Endothelial cell of umbilical vein (primary cell): ENCODE results near the gene NDUFS1. TPM values are rescaled to one million over a fixed set of nuclear protein-coding genes. Genes with fewer than 3 reads are reported as not detected.
"Not testable (repeated sequence)": the region's sequence is repeated elsewhere in the genome, so short reads cannot be mapped to it uniquely, and the experiment has no call there.

Source experiments
- BruUV-seq: library from RNA; stranded (reverse); fragments of 400-500 nt; replicated peaks from 2 replicates; lab custom pipeline; 2021; lab: Mats Ljungman, UMichigan
- CTCF ChIA-PET: fragments of 300-600, 350-600 bp; sonication (Branson Sonifier 250); formaldehyde crosslinking; loops from one replicate; lab custom pipeline; 2021; ENCODE audit warnings: antibody characterized with exemption, inconsistent platforms; lab: Charles Lee
- POLR2A ChIA-PET: fragments of 300-600, 350-600 bp; sonication (Branson Sonifier 250); formaldehyde crosslinking; loops from one replicate; lab custom pipeline; 2021; ENCODE audit warnings: antibody characterized with exemption, inconsistent platforms; lab: Charles Lee
- DNase-seq: peaks from one replicate; pipeline ENCODE4 v3.0.0-alpha.2; 2011; ENCODE audit warnings: low read depth, low spot score
- FAIRE-seq: peaks from 2 replicates; lab custom pipeline; 2011; peaks lifted over from hg19 to GRCh38; lab: Jason Lieb, UNC
- H2AFZ ChIP-seq: 2 replicates; pipeline ENCODE4 v1.6.0; 2012; ENCODE audit warnings: low read depth, low read length, control low read depth, inconsistent platforms
- H3K27ac ChIP-seq: 2 replicates; pipeline ENCODE4 v1.5.1; 2011; ENCODE audit warnings: low read depth, mild to moderate bottlenecking, control low read depth, low read length, moderate library complexity; ENCODE audit not compliant: insufficient read depth
- H3K27me3 ChIP-seq, 2 experiments: 2 replicates each; pipeline versions ENCODE4 v1.6.0 to v1.6.1; 2011; ENCODE audit warnings: low read length in 2 of 2, mixed read lengths in 1 of 2; ENCODE audit not compliant: control insufficient read depth in 2 of 2, insufficient read depth in 2 of 2
- H3K36me3 ChIP-seq, 2 experiments: 2 replicates in 1 of 2; 3 replicates in 1 of 2; pipeline ENCODE4 v1.5.1; 2011; ENCODE audit warnings: low read length in 2 of 2, mild to moderate bottlenecking in 1 of 2, moderate library complexity in 1 of 2; ENCODE audit not compliant: control insufficient read depth in 2 of 2, insufficient read depth in 2 of 2; ENCODE audit errors: extremely low read depth in 1 of 2
- H3K4me1 ChIP-seq: 3 replicates; pipeline ENCODE4 v1.5.1; 2011; ENCODE audit warnings: mild to moderate bottlenecking, low read length; ENCODE audit not compliant: control insufficient read depth, insufficient read depth; ENCODE audit errors: extremely low read depth
- H3K4me2 ChIP-seq: 2 replicates; pipeline ENCODE4 v1.6.1; 2011; ENCODE audit warnings: low read length, control low read depth, mixed read lengths; ENCODE audit not compliant: insufficient read depth
- H3K4me3 ChIP-seq, 3 experiments: fragments of 200-600 bp in 1 of 3; sonication (generic), shearing (Covaris generic) in 1 of 3; replicated peaks in 1 of 3; 2 replicates each; pipeline ENCODE4 v1.5.1; 2011 to 2016; ENCODE audit warnings: control low read depth in 3 of 3, low read length in 3 of 3, mild to moderate bottlenecking in 2 of 3, inconsistent platforms in 1 of 3, low read depth in 1 of 3, moderate library complexity in 1 of 3; ENCODE audit not compliant: insufficient read depth in 1 of 3
- H3K79me2 ChIP-seq: 2 replicates; pipeline ENCODE4 v1.6.0; 2012; ENCODE audit warnings: low read length, inconsistent platforms; ENCODE audit not compliant: control insufficient read depth, insufficient read depth
- H3K9ac ChIP-seq: replicated peaks from 2 replicates; pipeline ENCODE3; 2011; ENCODE audit warnings: low read length, control low read depth; ENCODE audit not compliant: insufficient read depth; ENCODE audit errors: extremely low read depth
- H3K9me1 ChIP-seq: replicated peaks from 3 replicates; pipeline ENCODE4 v1.6.0; 2011; ENCODE audit warnings: mild to moderate bottlenecking, low read length; ENCODE audit not compliant: control insufficient read depth, insufficient read depth; ENCODE audit errors: extremely low read depth
- H3K9me3 ChIP-seq: replicated peaks from 2 replicates; pipeline ENCODE4 v1.5.1; 2012; ENCODE audit warnings: low read length, inconsistent platforms; ENCODE audit not compliant: control insufficient read depth, insufficient read depth
- H4K20me1 ChIP-seq: replicated peaks from 2 replicates; pipeline ENCODE3; 2011; ENCODE audit warnings: mild to moderate bottlenecking, low read length; ENCODE audit not compliant: control insufficient read depth, insufficient read depth; ENCODE audit errors: extremely low read depth
- GATA2 ChIP-seq: IDR thresholded peaks from 2 replicates; pipeline ENCODE4 v1.7.0; 2011; ENCODE audit warnings: low read depth, mild to moderate bottlenecking, moderate library complexity, mixed read lengths, low read length; ENCODE audit not compliant: insufficient read length, insufficient read depth
- dilution Hi-C: fragments of 300-500 bp; cut with MboI; formaldehyde crosslinking; loops from one replicate; pipeline ENCODE4 v1.15.0; 2019; ENCODE audit warnings: low sequenced_read_pairs; ENCODE audit not compliant: extremely low pct_ligation_motif_present
- intact Hi-C: fragments of 100-400 bp; cut with micrococcal nuclease; formaldehyde crosslinking; loops from one replicate; pipeline ENCODE4 v1.10.0; 2022
- polyA plus RNA-seq, 4 experiments: library from polyadenylated mRNA; depleted of rRNA in 3 of 4; stranded (reverse) in 3 of 4; unstranded in 1 of 4; fragments of >200 nt; gene quantifications; 2 replicates each; pipeline versions ENCODE4 v1.2.1 to v1.2.3, GENCODE V29; 2011 to 2012; ENCODE audit warnings: missing spikeins in 1 of 4
- total RNA-seq: library from RNA; stranded (reverse); gene quantifications from 2 replicates; pipeline ENCODE4 v1.2.3, GENCODE V29; 2021
- TF ChIP-seq, protein P1 (sequence below): IDR thresholded peaks from 2 replicates; pipeline ENCODE4 v1.6.1; 2011; ENCODE audit not compliant: insufficient read depth, insufficient read length

NDUFS1 gene
- total and polyA plus RNA-seq, 2 donors (not counting 3 experiments of a cell fraction or from before 2014, with no cell fraction given) = 49.8 to 93.2 TPM

DNA sequence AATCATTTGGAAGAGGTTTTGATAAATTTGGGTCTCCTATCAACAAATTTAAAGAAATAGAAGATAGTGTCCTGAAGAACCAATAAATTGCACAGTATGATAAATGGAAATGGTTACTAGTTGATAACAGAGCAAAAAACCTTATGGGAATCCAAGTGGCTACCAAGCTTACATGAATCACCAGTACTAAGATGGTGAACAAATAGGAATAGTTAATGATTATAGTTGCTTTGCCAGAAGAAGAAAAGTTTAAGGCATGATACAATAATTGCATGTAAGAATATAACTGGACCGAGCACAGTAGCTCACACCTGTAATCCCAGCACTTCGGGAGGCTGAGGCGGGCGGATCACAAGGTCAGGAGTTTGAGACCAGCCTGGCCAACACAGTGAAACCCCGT lies 53.7 kb downstream of the NDUFS1 start:
- Histone ChIP-seq H3K9me1 (no peaks in the 10 kb centered on the region), H3K9me3 (no peaks in the 10 kb centered on the region), H3K9ac (no peak overlapping the region), H3K79me2 (no peaks in the 10 kb centered on the region), H3K4me3 (no peak overlapping the region), H3K27ac (no peak overlapping the region), H2AFZ (no peak overlapping the region), H4K20me1 (no peaks in the 10 kb centered on the region), H3K4me1 (no peaks in the 10 kb centered on the region), H3K4me2 (no peak overlapping the region), H3K36me3 (no peaks in the 10 kb centered on the region), H3K27me3 (no peaks in the 10 kb centered on the region)
- dilution Hi-C loops (no loop called here), intact Hi-C loops (no loop called here)
- no peak for FAIRE-seq
- TF ChIP-seq, protein P1, sequence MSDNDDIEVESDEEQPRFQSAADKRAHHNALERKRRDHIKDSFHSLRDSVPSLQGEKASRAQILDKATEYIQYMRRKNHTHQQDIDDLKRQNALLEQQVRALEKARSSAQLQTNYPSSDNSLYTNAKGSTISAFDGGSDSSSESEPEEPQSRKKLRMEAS = no peak
- DNase-seq = no peak
- POLR2A ChIA-PET = interaction anchor here (0.5 kb wide), 1 partner anchor 74 kb away, joined by 6 read pairs; no protein-coding TSS in a partner anchor
- CTCF ChIA-PET = interaction anchor here (1.4 kb wide), 1 partner anchor 9 kb away, joined by 6 read pairs; no protein-coding TSS in a partner anchor
- BruUV-seq = TSS peak; percentile 61

DNA sequence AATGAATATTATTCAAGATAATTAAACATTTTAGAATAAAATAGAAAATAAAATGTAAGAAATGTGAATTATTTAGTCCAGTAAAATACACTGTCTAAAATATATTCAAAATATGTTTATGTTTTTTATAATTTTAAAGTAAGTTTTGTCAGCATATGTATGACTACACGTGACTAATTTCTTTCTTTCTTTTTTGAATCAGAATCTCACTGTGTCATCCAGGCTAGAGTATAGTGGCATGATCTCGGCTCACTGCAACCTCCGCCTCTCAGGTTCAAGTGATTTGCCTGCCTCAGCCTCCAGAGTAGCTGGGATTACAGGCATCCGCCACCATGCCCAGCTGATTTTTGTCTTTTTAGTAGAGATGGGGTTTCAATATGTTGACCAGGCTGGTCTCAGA lies 54.2 kb downstream of the NDUFS1 start:
- TF ChIP-seq GATA2 = no peak
- TF ChIP-seq, protein P1 = no peak
- Histone ChIP-seq H3K9me3 (no peaks in the 10 kb centered on the region), H2AFZ (no peak overlapping the region), H3K27me3 (no peaks in the 10 kb centered on the region), H3K4me3 (no peak overlapping the region), H3K9ac (no peak overlapping the region), H3K4me2 (no peak overlapping the region), H3K36me3 (no peaks in the 10 kb centered on the region), H3K9me1 (no peaks in the 10 kb centered on the region), H4K20me1 (no peaks in the 10 kb centered on the region), H3K27ac (no peak overlapping the region), H3K4me1 (no peaks in the 10 kb centered on the region), H3K79me2 (no peaks in the 10 kb centered on the region)
- intact Hi-C loops (no loop called here), dilution Hi-C loops (no loop called here)
- CTCF ChIA-PET = interaction anchor here (1.4 kb wide), 1 partner anchor 8 kb away, joined by 6 read pairs; no protein-coding TSS in a partner anchor
- no peak for FAIRE-seq
- POLR2A ChIA-PET = no interaction called here
- no peak for DNase-seq
- no TSS peak for BruUV-seq

DNA sequence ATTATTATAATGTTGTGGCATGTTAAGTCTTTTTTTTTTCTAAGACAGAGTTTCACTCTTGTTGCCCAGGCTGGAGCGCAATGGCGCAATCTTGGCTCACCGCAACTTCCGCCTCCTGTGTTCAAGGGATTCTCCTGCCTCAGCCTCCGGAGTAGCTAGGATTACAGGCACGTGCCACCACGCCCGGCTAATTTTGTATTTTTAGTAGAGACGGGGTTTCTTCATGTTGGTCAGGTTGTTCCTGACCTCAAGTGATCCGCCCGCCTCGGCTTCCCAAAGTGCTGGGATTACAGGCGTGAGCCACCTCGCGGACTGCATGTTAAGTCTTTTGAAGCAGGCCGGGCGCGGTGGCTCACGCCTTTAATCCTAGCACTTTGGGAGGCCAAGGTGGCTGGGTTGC lies 60.4 kb downstream of the NDUFS1 start:
- H3K27ac ChIP-seq, H3K4me3 ChIP-seq, H3K9me3 ChIP-seq, H3K36me3 ChIP-seq, H3K4me1 ChIP-seq, BruUV-seq, FAIRE-seq, H3K4me2 ChIP-seq, intact Hi-C loops, CTCF ChIA-PET, dilution Hi-C loops, H3K27me3 ChIP-seq, H3K9me1 ChIP-seq, DNase-seq, H2AFZ ChIP-seq, H3K79me2 ChIP-seq, H3K9ac ChIP-seq, H4K20me1 ChIP-seq, POLR2A ChIA-PET: not testable (repeated sequence)
